ENCODE results near the gene KRTAP10-11. TPM values are rescaled to one million over a fixed set of nuclear protein-coding genes. Genes with fewer than 3 reads are reported as not detected.

The KRTAP10-11 gene
- total and polyA plus RNA-seq, 2 donors (not counting 1 experiment from before 2014, with no cell fraction given): not detected

GRCh38 chr21:44682580-44683151 is 36.5 kb downstream of the KRTAP10-11 start:
- Histone ChIP-seq H3K9me3 (ENCODE audit: control extremely low read depth in 1 of 3, control insufficient read depth in 2 of 3, insufficient read depth in 1 of 3, low read length in 2 of 3) (peaks cover 0 to 8% (median 0%) of the 10 kb centered on the region in 3 donors), H3K9ac (ENCODE audit: low read length) (no peak overlapping the region), H3K79me2 (ENCODE audit: control insufficient read depth, insufficient read depth, low read length) (no peaks in the 10 kb centered on the region), H3K27ac (ENCODE audit: low read length in 2 of 2) (no peak overlapping the region), H2AFZ (ENCODE audit: insufficient read depth, low read depth, low read length, poor library complexity, severe bottlenecking) (no peak overlapping the region), H3K4me3 (ENCODE audit: control extremely low read depth in 1 of 5, extremely low read depth in 1 of 5, insufficient read depth in 1 of 5, low read depth in 2 of 5, low read length in 4 of 5) (no peak overlapping the region), H3K36me3 (replicated peaks in 1 of 2; ENCODE audit: control extremely low read depth in 1 of 2, control insufficient read depth in 1 of 2, extremely low read depth in 1 of 2, insufficient read depth in 2 of 2, low read length in 1 of 2) (no peaks in the 10 kb centered on the region), H3K4me2 (replicated peaks; ENCODE audit: low read depth, low read length, poor library complexity, severe bottlenecking) (no peak overlapping the region), H3K4me1 (ENCODE audit: control insufficient read depth in 2 of 2, insufficient read depth in 2 of 2, low read length in 2 of 2) (no peaks in the 10 kb centered on the region), H3K27me3 (replicated peaks in 1 of 4; ENCODE audit: control extremely low read depth in 1 of 4, control insufficient read depth in 3 of 4, insufficient read depth in 4 of 4, low read length in 3 of 4) (peaks cover 0 to 13% (median 1%) of the 10 kb centered on the region in 4 experiments), H4K20me1 (ENCODE audit: control insufficient read depth, insufficient read depth, low read length, poor library complexity, severe bottlenecking) (no peaks in the 10 kb centered on the region)
- no peak for ATAC-seq (ENCODE audit: low read depth)
- no peaks in the 10 kb centered on the region for H3K9me3 Mint-ChIP-seq (ENCODE audit: insufficient read depth)
- H3K27me3 Mint-ChIP-seq: peaks cover 60% of the 10 kb centered on the region
- WGBS (ENCODE audit: insufficient coverage): 90% methylated on average over 14 of the region's 15 CpGs
- no peak overlapping the region for H3K4me3 Mint-ChIP-seq
- H3K27ac Mint-ChIP-seq: no peak overlapping the region
- no peaks in the 10 kb centered on the region for H3K4me1 Mint-ChIP-seq
- TF ChIP-seq EZH2 (IDR thresholded peaks at IDR 0.05; ENCODE audit: borderline replicate concordance, insufficient read depth, low read depth, low read length, poor library complexity, severe bottlenecking): no peak
- TF ChIP-seq, protein P1, sequence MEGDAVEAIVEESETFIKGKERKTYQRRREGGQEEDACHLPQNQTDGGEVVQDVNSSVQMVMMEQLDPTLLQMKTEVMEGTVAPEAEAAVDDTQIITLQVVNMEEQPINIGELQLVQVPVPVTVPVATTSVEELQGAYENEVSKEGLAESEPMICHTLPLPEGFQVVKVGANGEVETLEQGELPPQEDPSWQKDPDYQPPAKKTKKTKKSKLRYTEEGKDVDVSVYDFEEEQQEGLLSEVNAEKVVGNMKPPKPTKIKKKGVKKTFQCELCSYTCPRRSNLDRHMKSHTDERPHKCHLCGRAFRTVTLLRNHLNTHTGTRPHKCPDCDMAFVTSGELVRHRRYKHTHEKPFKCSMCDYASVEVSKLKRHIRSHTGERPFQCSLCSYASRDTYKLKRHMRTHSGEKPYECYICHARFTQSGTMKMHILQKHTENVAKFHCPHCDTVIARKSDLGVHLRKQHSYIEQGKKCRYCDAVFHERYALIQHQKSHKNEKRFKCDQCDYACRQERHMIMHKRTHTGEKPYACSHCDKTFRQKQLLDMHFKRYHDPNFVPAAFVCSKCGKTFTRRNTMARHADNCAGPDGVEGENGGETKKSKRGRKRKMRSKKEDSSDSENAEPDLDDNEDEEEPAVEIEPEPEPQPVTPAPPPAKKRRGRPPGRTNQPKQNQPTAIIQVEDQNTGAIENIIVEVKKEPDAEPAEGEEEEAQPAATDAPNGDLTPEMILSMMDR (IDR thresholded peaks at IDR 0.05): no peak
- intact Hi-C loops (cut with micrococcal nuclease): no loop called here
- ChIA-PET POLR2A (no interaction called here), CTCF (no interaction called here)
- no peak for DNase-seq

DNA sequence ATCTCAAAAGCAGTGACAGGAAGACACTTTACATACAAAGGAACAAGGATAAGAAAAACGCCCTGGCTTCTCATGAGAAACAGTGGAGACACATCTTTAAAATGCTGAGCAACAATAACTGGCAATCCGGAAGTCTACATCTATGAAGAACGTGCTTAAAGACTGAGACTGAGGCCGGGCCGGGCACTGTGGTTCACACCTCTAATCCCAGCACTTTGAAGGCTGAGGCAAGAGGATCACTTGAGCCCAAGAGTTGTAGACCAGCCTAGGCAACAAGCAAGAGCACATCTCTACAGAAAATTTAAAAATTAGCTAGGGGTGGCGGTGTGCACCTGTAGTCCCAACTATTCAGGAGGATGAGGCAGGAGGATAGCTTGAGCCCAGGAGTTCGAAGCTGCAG is 37.9 kb downstream of the KRTAP10-11 start:
- POLR2A ChIA-PET: no interaction called here
- CTCF ChIA-PET: no interaction called here
- H3K27me3 Mint-ChIP-seq: peaks cover 58% of the 10 kb centered on the region

More for the DNA sequence above, 37.9 kb downstream of the KRTAP10-11 start:
- no peak overlapping the region for H3K9ac ChIP-seq (ENCODE audit: low read length)
- peaks cover 0 to 4% (median 0%) of the 10 kb centered on the region in 3 donors for H3K9me3 ChIP-seq (ENCODE audit: control extremely low read depth in 1 of 3, control insufficient read depth in 2 of 3, insufficient read depth in 1 of 3, low read length in 2 of 3)
- H3K36me3 ChIP-seq (replicated peaks in 1 of 2; ENCODE audit: control extremely low read depth in 1 of 2, control insufficient read depth in 1 of 2, extremely low read depth in 1 of 2, insufficient read depth in 2 of 2, low read length in 1 of 2): no peaks in the 10 kb centered on the region
- Mint-ChIP-seq H3K4me3 (no peak overlapping the region), H3K4me1 (no peaks in the 10 kb centered on the region), H3K27ac (no peak overlapping the region), H3K9me3 (ENCODE audit: insufficient read depth) (no peaks in the 10 kb centered on the region)
- TF ChIP-seq EZH2 (IDR thresholded peaks at IDR 0.05; ENCODE audit: borderline replicate concordance, insufficient read depth, low read depth, low read length, poor library complexity, severe bottlenecking): no peak
- TF ChIP-seq, protein P1 (IDR thresholded peaks at IDR 0.05): no peak
- H3K27me3 ChIP-seq (replicated peaks in 1 of 4; ENCODE audit: control extremely low read depth in 1 of 4, control insufficient read depth in 3 of 4, insufficient read depth in 4 of 4, low read length in 3 of 4): peaks cover 0 to 14% (median 1%) of the 10 kb centered on the region in 4 experiments
- H3K27ac ChIP-seq (ENCODE audit: low read length in 2 of 2): no peak overlapping the region
- no peak for DNase-seq
- no peak for ATAC-seq (ENCODE audit: low read depth)
- H4K20me1 ChIP-seq (ENCODE audit: control insufficient read depth, insufficient read depth, low read length, poor library complexity, severe bottlenecking): no peaks in the 10 kb centered on the region
- H2AFZ ChIP-seq (ENCODE audit: insufficient read depth, low read depth, low read length, poor library complexity, severe bottlenecking): no peak overlapping the region
- intact Hi-C loops (cut with micrococcal nuclease): no loop called here
- H3K4me3 ChIP-seq (ENCODE audit: control extremely low read depth in 1 of 5, extremely low read depth in 1 of 5, insufficient read depth in 1 of 5, low read depth in 2 of 5, low read length in 4 of 5): no peak overlapping the region
- no peak overlapping the region for H3K4me2 ChIP-seq (replicated peaks; ENCODE audit: low read depth, low read length, poor library complexity, severe bottlenecking)
- no peaks in the 10 kb centered on the region for H3K4me1 ChIP-seq (ENCODE audit: control insufficient read depth in 2 of 2, insufficient read depth in 2 of 2, low read length in 2 of 2)
- no peaks in the 10 kb centered on the region for H3K79me2 ChIP-seq (ENCODE audit: control insufficient read depth, insufficient read depth, low read length)
- WGBS (ENCODE audit: insufficient coverage): 83% methylated on average over 7 of the region's 7 CpGs

All from B cell (primary cell).